HepG2 (cell line): ENCODE measurements around the gene CTNNA1. TPM values are rescaled to one million over a fixed set of nuclear protein-coding genes. Genes with fewer than 3 reads are reported as not detected.

ENCODE experiments used
- ATAC-seq: fragments of 200-7000 bp; cut with Tn5 transposase; 3 replicates; pipeline ENCODE4 v1.9.1; 2020; ENCODE audit warnings: mild to moderate bottlenecking, moderate library complexity
- BruUV-seq: library from RNA; stranded (reverse); fragments of 400-500 nt; replicated peaks from 2 replicates; lab custom pipeline; 2021; lab: Mats Ljungman, UMichigan
- CTCF ChIA-PET: fragments of 300-600 bp; formaldehyde crosslinking; extraction: SDS; loops from one replicate; lab custom pipeline; 2021; ENCODE audit warnings: low total read pairs, inconsistent platforms, low intra/inter-chr PET ratio; lab: Yijun Ruan, JAX
- POLR2A ChIA-PET: fragments of 350-600 bp; sonication (Branson Sonifier 250); formaldehyde crosslinking; loops from one replicate; lab custom pipeline; 2020; ENCODE audit warnings: antibody characterized with exemption, inconsistent platforms; lab: Yijun Ruan, JAX
- DNase-seq: peaks from one replicate; pipeline ENCODE4 v3.0.0-alpha.2; 2015; ENCODE audit warnings: low spot score
- FAIRE-seq: peaks from 3 replicates; lab custom pipeline; 2011; peaks lifted over from hg19 to GRCh38; lab: Jason Lieb, UNC
- H2AFZ ChIP-seq: one replicate; pipeline ENCODE4 v1.6.1; 2011; ENCODE audit warnings: low read length, inconsistent platforms
- H3K27ac ChIP-seq: fragments of 300-600 bp; 3 replicates; pipeline ENCODE4 v1.8.0; 2011; ENCODE audit warnings: mixed run types, mild to moderate bottlenecking, mixed read lengths, low read length, inconsistent platforms; ENCODE audit not compliant: insufficient read depth; ENCODE audit errors: extremely low read length
- H3K27me3 ChIP-seq, 2 experiments: fragments of 200-600 bp in 1 of 2; 2 replicates in 1 of 2; 3 replicates in 1 of 2; pipeline versions ENCODE4 v1.6.0 to v1.8.0; 2011; ENCODE audit warnings: low read length in 2 of 2, mild to moderate bottlenecking in 2 of 2, moderate library complexity in 2 of 2, inconsistent platforms in 1 of 2; ENCODE audit not compliant: insufficient read depth in 2 of 2, control insufficient read depth in 1 of 2
- H3K36me3 ChIP-seq, 2 experiments: fragments of 200-600 bp in 1 of 2; replicated peaks in 1 of 2; 2 replicates in 1 of 2; 3 replicates in 1 of 2; pipeline versions ENCODE4 v1.5.1 to v1.8.0; 2011; ENCODE audit warnings: low read length in 2 of 2, inconsistent platforms in 1 of 2; ENCODE audit not compliant: insufficient read depth in 2 of 2, control insufficient read depth in 1 of 2
- H3K4me1 ChIP-seq: 2 replicates; pipeline ENCODE4 v1.5.1; 2012; ENCODE audit warnings: low read length, inconsistent platforms; ENCODE audit not compliant: insufficient read depth
- H3K4me2 ChIP-seq: 2 replicates; pipeline ENCODE4 v1.6.0; 2011; ENCODE audit warnings: low read depth, low read length, inconsistent platforms
- H3K4me3 ChIP-seq, 3 experiments: fragments of 200-600 bp in 1 of 3; sonication (generic), shearing (Covaris generic) in 1 of 3; replicated peaks in 1 of 3; 2 replicates each; pipeline ENCODE4 v1.5.1; 2011 to 2016; ENCODE audit warnings: low read length in 3 of 3, inconsistent platforms in 2 of 3, low read depth in 2 of 3, mild to moderate bottlenecking in 2 of 3, control low read depth in 1 of 3, mixed read lengths in 1 of 3; ENCODE audit not compliant: insufficient read depth in 1 of 3
- H3K79me2 ChIP-seq: one replicate; pipeline ENCODE4 v1.6.1; 2011; ENCODE audit warnings: low read length, inconsistent platforms; ENCODE audit not compliant: insufficient read depth
- H3K9ac ChIP-seq: 2 replicates; pipeline ENCODE4 v1.6.0; 2011; ENCODE audit warnings: mild to moderate bottlenecking, low read depth, low read length, inconsistent platforms; ENCODE audit not compliant: insufficient read depth
- H3K9me3 ChIP-seq: 2 replicates; pipeline ENCODE4 v1.5.1; 2012; ENCODE audit warnings: mild to moderate bottlenecking, low read length
- H4K20me1 ChIP-seq: 2 replicates; pipeline ENCODE4 v1.6.0; 2011; ENCODE audit warnings: inconsistent platforms, mild to moderate bottlenecking, low read length, moderate library complexity; ENCODE audit not compliant: insufficient read depth
- DZIP1 ChIP-seq: sonication (generic); formaldehyde crosslinking; IDR thresholded peaks from 2 replicates; pipeline ENCODE4 v1.5.0; 2020; ENCODE audit warnings: mild to moderate bottlenecking, missing genetic modification reagents
- FOXC1 ChIP-seq: sonication (generic); formaldehyde crosslinking; IDR thresholded peaks from 2 replicates; pipeline ENCODE4 v1.8.0; 2022; ENCODE audit warnings: mild to moderate bottlenecking, missing genetic modification reagents, borderline replicate concordance
- FOXP1 ChIP-seq, 2 experiments: fragments of 450-650 bp in 1 of 2; IDR thresholded peaks; 2 replicates each; pipeline ENCODE4 v1.6.1; 2017 to 2018; ENCODE audit warnings: antibody characterized with exemption in 1 of 2
- GZF1 ChIP-seq: sonication (generic); formaldehyde crosslinking; IDR thresholded peaks from 2 replicates; pipeline ENCODE4 v1.5.1; 2020; ENCODE audit warnings: mild to moderate bottlenecking, missing genetic modification reagents
- ZNF12 ChIP-seq: sonication (generic); formaldehyde crosslinking; IDR thresholded peaks from 2 replicates; pipeline ENCODE4 v1.5.0; 2020; ENCODE audit warnings: missing genetic modification reagents
- ZNF207 ChIP-seq: fragments of 450-650 bp; IDR thresholded peaks from 2 replicates; pipeline ENCODE4 v1.6.1; 2016; ENCODE audit warnings: antibody characterized with exemption, borderline replicate concordance
- ZNF598 ChIP-seq: sonication (generic); formaldehyde crosslinking; IDR thresholded peaks from 2 replicates; pipeline ENCODE4 v1.5.1; 2020; ENCODE audit warnings: mild to moderate bottlenecking, missing genetic modification reagents, borderline replicate concordance
- ZNF781 ChIP-seq: sonication (generic); formaldehyde crosslinking; IDR thresholded peaks from 2 replicates; pipeline ENCODE4 v1.5.1; 2020; ENCODE audit warnings: borderline replicate concordance, mild to moderate bottlenecking, missing genetic modification reagents; ENCODE audit errors: not compliant biosample characterization
- ZSCAN12 ChIP-seq: sonication (generic); formaldehyde crosslinking; IDR thresholded peaks from 2 replicates; pipeline ENCODE4 v1.9.0; 2021; ENCODE audit warnings: mild to moderate bottlenecking, missing genetic modification reagents
- ZZZ3 ChIP-seq: sonication (generic); formaldehyde crosslinking; IDR thresholded peaks from 2 replicates; pipeline ENCODE4 v1.4.0; 2020; ENCODE audit warnings: missing genetic modification reagents, mild to moderate bottlenecking, borderline replicate concordance
- in situ Hi-C: cut with HindIII; loops from 2 replicates; pipeline ENCODE4 v1.10.0; 2017; ENCODE audit warnings: low pct_unique_long_range_greater_than_20kb; ENCODE audit not compliant: extremely low pct_ligation_motif_present
- intact Hi-C: fragments of 100-400 bp; cut with micrococcal nuclease; formaldehyde crosslinking; loops from one replicate; pipeline ENCODE4 v1.10.0; 2022; ENCODE audit not compliant: unreplicated experiment
- polyA plus RNA-seq, 8 experiments: library from polyadenylated mRNA; depleted of rRNA in 3 of 8; stranded (reverse) in 7 of 8; unstranded in 1 of 8; fragments of >200 nt; fragmentation: Illumina TruSeq in 4 of 8; extraction: Trizol in 4 of 8; gene quantifications; 2 replicates each; pipeline versions ENCODE4 v1.2.1 to v1.2.3, GENCODE V29; 2011 to 2016; ENCODE audit warnings: low read depth in 4 of 8, missing spikeins in 1 of 8, mixed read lengths in 1 of 8; ENCODE audit not compliant: insufficient read depth in 1 of 8
- total RNA-seq, 5 experiments: library from RNA; depleted of rRNA; stranded (reverse); fragments of >200 nt; fragmentation: Illumina TruSeq; extraction: Trizol; gene quantifications; 2 replicates each; pipeline ENCODE4 v1.2.3, GENCODE V29; 2016; ENCODE audit warnings: low read depth in 1 of 5
- TF ChIP-seq, protein P1 (sequence below): sonication (generic); formaldehyde crosslinking; IDR thresholded peaks from 2 replicates; pipeline ENCODE4; 2020; ENCODE audit warnings: missing genetic modification reagents, mild to moderate bottlenecking, borderline replicate concordance
- TF ChIP-seq, protein P2 (sequence below): sonication (generic); formaldehyde crosslinking; IDR thresholded peaks from 2 replicates; pipeline ENCODE4 v1.5.0; 2020; ENCODE audit warnings: missing genetic modification reagents

The CTNNA1 gene
- total and polyA plus RNA-seq, 2 of the 13 experiments (the other 11 are each of a cell fraction or from before 2014, with no cell fraction given) = 66.8 to 162 TPM

DNA sequence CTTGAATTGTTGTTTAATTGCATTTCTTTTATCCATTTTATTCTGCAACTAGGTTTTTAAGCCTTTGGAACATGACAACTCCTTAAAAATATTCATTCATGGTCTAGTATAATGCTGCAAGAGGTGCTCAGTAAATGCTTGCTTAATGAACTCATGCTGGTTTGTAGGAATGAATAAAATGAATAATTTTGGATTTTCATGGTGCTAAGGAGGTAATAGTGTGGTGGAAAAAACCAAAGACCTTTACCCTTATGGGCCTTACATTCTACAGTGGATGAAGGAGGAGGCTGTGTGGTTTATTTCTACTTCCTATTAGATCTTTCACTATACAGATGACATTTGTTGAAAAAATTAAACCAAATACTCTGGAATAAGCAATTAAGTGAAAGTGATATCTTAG is 78.5 kb downstream of the CTNNA1 start:
- H3K79me2 ChIP-seq = peaks cover 18% of the 10 kb centered on the region
- ATAC-seq (no peak), FAIRE-seq (no peak), DNase-seq (no peak)
- no peak overlapping the region for H3K27ac ChIP-seq
- POLR2A ChIA-PET = no interaction called here
- CTCF ChIA-PET = no interaction called here
- H3K4me1 ChIP-seq = no peaks in the 10 kb centered on the region
- intact Hi-C loops (no loop called here), in situ Hi-C loops (no loop called here)
- no peak overlapping the region for H3K9ac ChIP-seq
- no peak overlapping the region for H3K4me2 ChIP-seq
- no peak overlapping the region for H2AFZ ChIP-seq
- no TSS peak for BruUV-seq
- TF ChIP-seq DZIP1 (CRISPR knock-in tag) (no peak), FOXP1 (IDR thresholded peaks at IDR 0.05) (no peak), FOXP1 (CRISPR knock-in tag; IDR thresholded peaks at IDR 0.05) (no peak), ZNF781 (no peak), ZSCAN12 (no peak), ZZZ3 (CRISPR knock-in tag) (no peak), FOXC1 (CRISPR knock-in tag) (no peak), ZNF598 (CRISPR knock-in tag) (no peak), GZF1 (no peak), ZNF12 (CRISPR knock-in tag) (no peak), ZNF207 (no peak)
- TF ChIP-seq, protein P1, sequence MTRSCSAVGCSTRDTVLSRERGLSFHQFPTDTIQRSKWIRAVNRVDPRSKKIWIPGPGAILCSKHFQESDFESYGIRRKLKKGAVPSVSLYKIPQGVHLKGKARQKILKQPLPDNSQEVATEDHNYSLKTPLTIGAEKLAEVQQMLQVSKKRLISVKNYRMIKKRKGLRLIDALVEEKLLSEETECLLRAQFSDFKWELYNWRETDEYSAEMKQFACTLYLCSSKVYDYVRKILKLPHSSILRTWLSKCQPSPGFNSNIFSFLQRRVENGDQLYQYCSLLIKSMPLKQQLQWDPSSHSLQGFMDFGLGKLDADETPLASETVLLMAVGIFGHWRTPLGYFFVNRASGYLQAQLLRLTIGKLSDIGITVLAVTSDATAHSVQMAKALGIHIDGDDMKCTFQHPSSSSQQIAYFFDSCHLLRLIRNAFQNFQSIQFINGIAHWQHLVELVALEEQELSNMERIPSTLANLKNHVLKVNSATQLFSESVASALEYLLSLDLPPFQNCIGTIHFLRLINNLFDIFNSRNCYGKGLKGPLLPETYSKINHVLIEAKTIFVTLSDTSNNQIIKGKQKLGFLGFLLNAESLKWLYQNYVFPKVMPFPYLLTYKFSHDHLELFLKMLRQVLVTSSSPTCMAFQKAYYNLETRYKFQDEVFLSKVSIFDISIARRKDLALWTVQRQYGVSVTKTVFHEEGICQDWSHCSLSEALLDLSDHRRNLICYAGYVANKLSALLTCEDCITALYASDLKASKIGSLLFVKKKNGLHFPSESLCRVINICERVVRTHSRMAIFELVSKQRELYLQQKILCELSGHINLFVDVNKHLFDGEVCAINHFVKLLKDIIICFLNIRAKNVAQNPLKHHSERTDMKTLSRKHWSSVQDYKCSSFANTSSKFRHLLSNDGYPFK (CRISPR knock-in tag) = no peak
- TF ChIP-seq, protein P2, sequence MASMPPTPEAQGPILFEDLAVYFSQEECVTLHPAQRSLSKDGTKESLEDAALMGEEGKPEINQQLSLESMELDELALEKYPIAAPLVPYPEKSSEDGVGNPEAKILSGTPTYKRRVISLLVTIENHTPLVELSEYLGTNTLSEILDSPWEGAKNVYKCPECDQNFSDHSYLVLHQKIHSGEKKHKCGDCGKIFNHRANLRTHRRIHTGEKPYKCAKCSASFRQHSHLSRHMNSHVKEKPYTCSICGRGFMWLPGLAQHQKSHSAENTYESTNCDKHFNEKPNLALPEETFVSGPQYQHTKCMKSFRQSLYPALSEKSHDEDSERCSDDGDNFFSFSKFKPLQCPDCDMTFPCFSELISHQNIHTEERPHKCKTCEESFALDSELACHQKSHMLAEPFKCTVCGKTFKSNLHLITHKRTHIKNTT (CRISPR knock-in tag) = no peak
- H3K9me3 ChIP-seq = no peaks in the 10 kb centered on the region
- H3K36me3 ChIP-seq = peaks cover 12 to 53% of the 10 kb centered on the region in 2 experiments
- H3K27me3 ChIP-seq = no peaks in the 10 kb centered on the region
- H3K4me3 ChIP-seq = no peak overlapping the region
- no peaks in the 10 kb centered on the region for H4K20me1 ChIP-seq
